Ureter (tissue), 1 donor: Measurements from ENCODE around the gene USP9X. TPM values are rescaled to one million over a fixed set of nuclear protein-coding genes. Genes with fewer than 3 reads are reported as not detected.
A peak's percentile ranks its signal among the peaks of the same experiment; 100 is the strongest.
"Not testable (repeated sequence)": the region's sequence is repeated elsewhere in the genome, so short reads cannot be mapped to it uniquely, and the experiment has no call there.

Experiments used
- DNase-seq: peaks from one replicate; pipeline ENCODE4 v3.0.0-alpha.2; 2020; ENCODE audit warnings: low spot score
- total RNA-seq: library from RNA; stranded (reverse); gene quantifications from one replicate; pipeline ENCODE4 v1.2.4, GENCODE V29; 2023
- donor health status: DM: yes; HTN: yes; CAD: no.

Gene USP9X, protein sequence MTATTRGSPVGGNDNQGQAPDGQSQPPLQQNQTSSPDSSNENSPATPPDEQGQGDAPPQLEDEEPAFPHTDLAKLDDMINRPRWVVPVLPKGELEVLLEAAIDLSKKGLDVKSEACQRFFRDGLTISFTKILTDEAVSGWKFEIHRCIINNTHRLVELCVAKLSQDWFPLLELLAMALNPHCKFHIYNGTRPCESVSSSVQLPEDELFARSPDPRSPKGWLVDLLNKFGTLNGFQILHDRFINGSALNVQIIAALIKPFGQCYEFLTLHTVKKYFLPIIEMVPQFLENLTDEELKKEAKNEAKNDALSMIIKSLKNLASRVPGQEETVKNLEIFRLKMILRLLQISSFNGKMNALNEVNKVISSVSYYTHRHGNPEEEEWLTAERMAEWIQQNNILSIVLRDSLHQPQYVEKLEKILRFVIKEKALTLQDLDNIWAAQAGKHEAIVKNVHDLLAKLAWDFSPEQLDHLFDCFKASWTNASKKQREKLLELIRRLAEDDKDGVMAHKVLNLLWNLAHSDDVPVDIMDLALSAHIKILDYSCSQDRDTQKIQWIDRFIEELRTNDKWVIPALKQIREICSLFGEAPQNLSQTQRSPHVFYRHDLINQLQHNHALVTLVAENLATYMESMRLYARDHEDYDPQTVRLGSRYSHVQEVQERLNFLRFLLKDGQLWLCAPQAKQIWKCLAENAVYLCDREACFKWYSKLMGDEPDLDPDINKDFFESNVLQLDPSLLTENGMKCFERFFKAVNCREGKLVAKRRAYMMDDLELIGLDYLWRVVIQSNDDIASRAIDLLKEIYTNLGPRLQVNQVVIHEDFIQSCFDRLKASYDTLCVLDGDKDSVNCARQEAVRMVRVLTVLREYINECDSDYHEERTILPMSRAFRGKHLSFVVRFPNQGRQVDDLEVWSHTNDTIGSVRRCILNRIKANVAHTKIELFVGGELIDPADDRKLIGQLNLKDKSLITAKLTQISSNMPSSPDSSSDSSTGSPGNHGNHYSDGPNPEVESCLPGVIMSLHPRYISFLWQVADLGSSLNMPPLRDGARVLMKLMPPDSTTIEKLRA (N-terminal part only)
- 93.8 TPM for total RNA-seq

- peak; percentile 95 for DNase-seq
Observed at GRCh38 chrX:41084893-41085511, at the start of gene USP9X. Gene USP9X, plus strand, starts transcription at chrX:41085445. Its CDS starts 38,184 bp downstream, at chrX:41123629.

- DNase-seq, result no peak
Observed at GRCh38 chrX:41035582-41035981, 49.7 kb upstream of the USP9X start.

- DNase-seq, result no peak
Observed at GRCh38 chrX:41036668-41037326, 48.4 kb upstream of the USP9X start.

DNA sequence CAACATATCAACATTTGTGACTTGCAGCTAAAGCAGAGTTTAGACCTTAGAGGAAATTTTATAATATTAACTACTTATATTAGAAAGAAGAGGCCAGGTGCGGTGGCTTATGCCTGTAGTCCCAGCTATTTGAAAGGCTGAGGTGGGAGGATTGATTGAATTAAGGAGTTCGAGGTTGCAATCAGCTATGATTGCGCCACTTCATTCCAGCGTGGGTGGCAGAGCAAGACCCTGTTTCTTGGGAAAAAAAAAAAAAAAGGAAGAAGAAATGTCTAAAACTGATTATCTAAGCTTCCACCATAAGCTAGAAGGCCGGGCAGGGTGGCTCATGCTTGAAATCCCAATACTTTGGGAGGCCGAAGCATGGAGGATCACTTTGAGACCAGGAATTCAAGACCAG is 42.0 kb upstream of the USP9X start:
- no peak for DNase-seq

- no peak for DNase-seq
Observed at GRCh38 chrX:41043674-41044345, 41.4 kb upstream of the USP9X start.

DNA sequence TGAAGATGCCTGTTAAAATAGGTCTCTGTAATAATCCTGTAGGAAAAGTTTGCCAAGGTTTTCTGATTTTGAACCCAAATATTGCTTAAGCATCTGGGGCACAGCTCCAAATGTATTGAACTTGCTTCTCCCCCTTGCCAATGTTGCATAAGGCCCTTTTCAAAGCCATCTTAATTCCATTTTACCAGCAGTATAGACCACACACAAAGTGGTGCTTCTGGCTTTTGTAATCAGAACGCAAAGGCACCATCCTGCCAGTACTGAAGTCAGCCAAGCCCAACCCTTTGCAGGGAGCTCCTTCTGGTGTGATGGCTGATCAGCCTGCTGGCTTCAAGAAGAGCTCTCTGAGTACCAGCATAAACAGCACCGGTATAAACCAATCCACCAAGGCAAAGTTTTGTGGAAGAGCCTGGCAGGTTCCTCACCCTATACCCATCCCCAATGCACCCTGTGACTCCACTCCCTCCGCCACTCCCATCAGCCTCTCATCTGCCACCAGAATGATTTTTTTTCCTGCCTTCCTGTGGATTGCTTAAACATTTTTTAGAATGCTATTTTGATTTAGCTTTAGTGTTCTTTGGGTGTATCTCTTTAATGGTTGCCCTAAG is 39.2 kb upstream of the USP9X start:
- no peak for DNase-seq

DNA sequence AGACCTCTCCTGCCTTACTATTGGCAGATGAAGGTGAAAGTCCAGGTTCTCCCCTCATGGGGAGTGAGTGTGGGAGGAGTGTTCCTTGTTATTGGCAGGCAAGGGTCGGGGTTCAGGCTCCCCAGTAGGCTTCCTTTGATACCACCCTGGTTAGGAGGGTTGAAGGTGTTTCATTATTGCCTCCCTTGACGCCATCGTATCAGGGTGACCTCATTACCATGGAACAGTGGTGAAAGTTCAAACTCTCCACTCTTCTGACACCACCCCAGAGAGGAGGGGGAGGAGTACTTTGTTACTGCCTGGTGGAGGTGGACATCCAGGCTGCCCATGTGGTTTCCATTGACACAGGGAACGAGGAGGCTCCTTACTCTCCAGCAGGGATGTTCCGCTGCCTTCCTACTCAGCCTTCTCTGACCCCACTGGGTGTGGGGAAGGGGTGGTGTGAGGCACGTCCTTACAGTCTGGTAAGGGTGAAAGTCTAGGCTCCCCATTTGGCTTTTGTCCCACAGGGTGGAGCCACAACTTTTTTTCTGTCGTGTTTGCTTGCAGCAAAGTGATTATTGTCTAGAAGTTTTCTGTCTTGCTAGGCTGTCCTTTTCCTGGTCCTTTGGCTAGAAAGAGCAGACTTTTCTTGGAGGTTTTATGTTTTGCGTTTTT is 37.2 kb upstream of the USP9X start:
- DNase-seq, result no peak

DNA sequence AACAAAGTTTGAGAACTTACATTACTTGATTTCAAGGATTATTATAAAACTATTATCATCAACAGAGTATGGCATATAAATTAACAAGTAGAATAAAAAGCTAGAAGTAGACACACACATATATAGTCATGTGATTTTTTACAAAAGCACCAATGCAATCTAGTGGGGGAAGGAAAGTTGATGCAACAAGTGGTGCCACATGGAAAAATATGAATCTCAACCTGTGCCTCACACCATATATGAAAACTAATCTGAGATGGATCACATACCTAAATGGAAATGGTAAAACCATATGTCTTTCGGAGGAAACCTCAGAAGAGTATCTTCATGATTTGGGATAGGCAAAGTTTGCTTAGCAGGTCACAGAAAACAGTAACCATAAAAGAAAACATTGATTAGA is 34.9 kb upstream of the USP9X start:
- no peak for DNase-seq

- no peak for DNase-seq
Observed at GRCh38 chrX:41051288-41051687, 34.0 kb upstream of the USP9X start.

- DNase-seq, result no peak
Observed at GRCh38 chrX:41055740-41056139, 29.5 kb upstream of the USP9X start.

- DNase-seq, result not testable (repeated sequence)
Observed at GRCh38 chrX:41063276-41063675, 22.0 kb upstream of the USP9X start.

GRCh38 chrX:41064018-41064417 is 21.2 kb upstream of the USP9X start:
- DNase-seq, result no peak

- DNase-seq, result no peak
Observed at GRCh38 chrX:41066391-41066790, 18.9 kb upstream of the USP9X start.

DNA sequence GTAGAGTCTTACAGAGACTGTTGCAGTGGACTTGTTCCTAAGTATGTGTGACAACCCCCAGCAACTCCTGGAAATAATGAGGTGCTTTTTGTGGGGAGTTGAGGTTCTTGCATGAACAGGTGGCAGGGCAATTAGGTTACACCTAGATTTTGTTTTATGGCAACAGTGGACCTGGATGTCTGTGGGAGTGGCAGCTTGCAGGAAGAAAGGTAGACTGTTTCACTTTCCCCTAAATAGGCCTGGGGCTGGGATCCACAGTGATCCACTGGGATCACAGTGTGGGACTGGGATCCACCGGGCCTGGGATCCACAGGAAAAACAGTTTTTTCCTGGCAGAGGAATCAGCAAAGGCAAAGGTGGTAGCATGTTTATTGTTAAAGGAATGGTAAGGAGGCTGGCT is 18.3 kb upstream of the USP9X start:
- DNase-seq, result no peak

GRCh38 chrX:41067721-41068120 is 17.5 kb upstream of the USP9X start:
- DNase-seq, result no peak

GRCh38 chrX:41076742-41077141 is 8.5 kb upstream of the USP9X start:
- DNase-seq, result no peak

- no peak for DNase-seq
Observed at GRCh38 chrX:41081821-41082220, 3.4 kb upstream of the USP9X start.

- no peak for DNase-seq
Observed at GRCh38 chrX:41082783-41083182, 2.5 kb upstream of the USP9X start.

- peak; percentile 99 for DNase-seq
Observed at GRCh38 chrX:41084044-41084892, 977 bp upstream of the USP9X start.
